ENCODE measurements around the gene AGFG2. TPM values are rescaled to one million over a fixed set of nuclear protein-coding genes. Genes with fewer than 3 reads are reported as not detected.
A peak's percentile ranks its signal among the peaks of the same experiment; 100 is the strongest.

The AGFG2 gene
- total and polyA plus RNA-seq, 2 of the 13 experiments (the other 11 are each of a cell fraction or from before 2014, with no cell fraction given) = 125 to 132 TPM

DNA sequence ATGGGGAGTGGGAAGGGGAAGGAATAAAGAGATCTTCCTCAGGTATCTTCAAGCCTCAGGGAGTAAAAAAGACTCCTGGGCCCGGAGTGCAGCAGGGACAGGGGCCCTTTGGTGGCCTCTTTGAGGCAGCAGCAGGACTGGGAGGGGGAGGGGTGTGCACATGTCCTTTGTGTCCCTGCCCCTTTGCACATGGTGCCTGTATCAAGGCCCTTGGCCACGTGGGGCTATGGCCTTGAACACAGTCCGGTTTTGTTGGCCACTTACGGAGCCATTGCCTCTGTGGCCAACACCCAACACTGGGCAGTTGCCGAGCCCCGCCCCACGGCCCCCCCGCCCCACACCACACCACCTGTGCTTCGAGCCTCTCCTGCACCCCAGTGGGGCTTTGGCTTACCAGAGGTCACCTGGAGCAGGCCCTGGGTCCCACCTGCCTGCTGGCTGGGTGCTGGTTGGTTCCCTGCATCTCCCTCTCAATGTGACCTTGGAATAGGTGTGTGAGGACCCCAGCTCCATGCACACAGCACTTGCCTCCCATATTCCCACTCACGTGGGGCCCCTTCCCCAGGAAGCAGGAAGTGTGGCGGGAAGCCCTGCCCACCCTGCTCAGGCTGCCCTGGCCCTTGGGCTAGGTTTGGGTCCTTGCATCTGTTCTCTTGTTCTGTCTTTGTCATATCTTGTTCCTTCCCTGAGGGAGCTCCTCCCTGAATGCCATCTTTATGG is 29.3 kb downstream of the AGFG2 start (continued):
- TF ChIP-seq, protein P1, sequence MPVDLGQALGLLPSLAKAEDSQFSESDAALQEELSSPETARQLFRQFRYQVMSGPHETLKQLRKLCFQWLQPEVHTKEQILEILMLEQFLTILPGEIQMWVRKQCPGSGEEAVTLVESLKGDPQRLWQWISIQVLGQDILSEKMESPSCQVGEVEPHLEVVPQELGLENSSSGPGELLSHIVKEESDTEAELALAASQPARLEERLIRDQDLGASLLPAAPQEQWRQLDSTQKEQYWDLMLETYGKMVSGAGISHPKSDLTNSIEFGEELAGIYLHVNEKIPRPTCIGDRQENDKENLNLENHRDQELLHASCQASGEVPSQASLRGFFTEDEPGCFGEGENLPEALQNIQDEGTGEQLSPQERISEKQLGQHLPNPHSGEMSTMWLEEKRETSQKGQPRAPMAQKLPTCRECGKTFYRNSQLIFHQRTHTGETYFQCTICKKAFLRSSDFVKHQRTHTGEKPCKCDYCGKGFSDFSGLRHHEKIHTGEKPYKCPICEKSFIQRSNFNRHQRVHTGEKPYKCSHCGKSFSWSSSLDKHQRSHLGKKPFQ (CRISPR knock-in tag; IDR thresholded peaks at IDR 0.05; ENCODE audit: insufficient replicate concordance) = peak; percentile 85
- TF ChIP-seq PLRG1 (conservative IDR thresholded peaks at IDR 0.05) (no peak), SSRP1 (CRISPR knock-in tag; IDR thresholded peaks at IDR 0.05) (peak; percentile 47; the same call in 1 of the 2 replicates), U2AF2 (IDR thresholded peaks at IDR 0.05; ENCODE audit: low read depth, low read length) (no peak), ZSCAN31 (CRISPR knock-in tag; IDR thresholded peaks at IDR 0.05; ENCODE audit: low read depth) (no peak; the same call in 1 of the 2 replicates), TEAD2 (CRISPR knock-in tag; IDR thresholded peaks at IDR 0.05) (no peak), ZNF382 (CRISPR knock-in tag; IDR thresholded peaks at IDR 0.05; ENCODE audit: borderline replicate concordance) (no peak), HNRNPL (IDR thresholded peaks at IDR 0.05; ENCODE audit: low read depth, low read length) (peak; percentile 57; the same call in 1 of the 2 replicates), EHMT2 (IDR thresholded peaks at IDR 0.05; ENCODE audit: borderline replicate concordance, low read depth, low read length) (peak; percentile 77), PPARG (CRISPR knock-in tag; conservative IDR thresholded peaks at IDR 0.05) (peak; percentile 51; the same call in 1 of the 2 replicates), MLLT10 (CRISPR knock-in tag; IDR thresholded peaks at IDR 0.05) (no peak; the same call in 1 of the 2 replicates), ZNF143 (CRISPR knock-in tag; IDR thresholded peaks at IDR 0.05) (peak; percentile 60; the same call in 1 of the 2 replicates), RFXAP (CRISPR knock-in tag; IDR thresholded peaks at IDR 0.05; ENCODE audit: borderline replicate concordance) (peak; percentile 68; the same call in 1 of the 2 replicates), FOXO1 (CRISPR knock-in tag; IDR thresholded peaks at IDR 0.05) (peak; percentile 74; the same call in 1 of the 2 replicates), SNAI1 (CRISPR knock-in tag; IDR thresholded peaks at IDR 0.05; ENCODE audit: borderline replicate concordance) (peak; percentile 61), CENPT (CRISPR knock-in tag; IDR thresholded peaks at IDR 0.05; ENCODE audit: low read depth) (0 out of 2 replicates have a peak, but pooled peaks have one; percentile 12), GZF1 (CRISPR knock-in tag; IDR thresholded peaks at IDR 0.05) (no peak; the same call in 1 of the 2 replicates), NKX3-1 (CRISPR knock-in tag; IDR thresholded peaks at IDR 0.05) (peak; percentile 4; the same call in 1 of the 2 replicates)
- TF ChIP-seq, protein P2, sequence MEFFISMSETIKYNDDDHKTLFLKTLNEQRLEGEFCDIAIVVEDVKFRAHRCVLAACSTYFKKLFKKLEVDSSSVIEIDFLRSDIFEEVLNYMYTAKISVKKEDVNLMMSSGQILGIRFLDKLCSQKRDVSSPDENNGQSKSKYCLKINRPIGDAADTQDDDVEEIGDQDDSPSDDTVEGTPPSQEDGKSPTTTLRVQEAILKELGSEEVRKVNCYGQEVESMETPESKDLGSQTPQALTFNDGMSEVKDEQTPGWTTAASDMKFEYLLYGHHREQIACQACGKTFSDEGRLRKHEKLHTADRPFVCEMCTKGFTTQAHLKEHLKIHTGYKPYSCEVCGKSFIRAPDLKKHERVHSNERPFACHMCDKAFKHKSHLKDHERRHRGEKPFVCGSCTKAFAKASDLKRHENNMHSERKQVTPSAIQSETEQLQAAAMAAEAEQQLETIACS (CRISPR knock-in tag; IDR thresholded peaks at IDR 0.05) = no peak
- TF ChIP-seq, protein P3, sequence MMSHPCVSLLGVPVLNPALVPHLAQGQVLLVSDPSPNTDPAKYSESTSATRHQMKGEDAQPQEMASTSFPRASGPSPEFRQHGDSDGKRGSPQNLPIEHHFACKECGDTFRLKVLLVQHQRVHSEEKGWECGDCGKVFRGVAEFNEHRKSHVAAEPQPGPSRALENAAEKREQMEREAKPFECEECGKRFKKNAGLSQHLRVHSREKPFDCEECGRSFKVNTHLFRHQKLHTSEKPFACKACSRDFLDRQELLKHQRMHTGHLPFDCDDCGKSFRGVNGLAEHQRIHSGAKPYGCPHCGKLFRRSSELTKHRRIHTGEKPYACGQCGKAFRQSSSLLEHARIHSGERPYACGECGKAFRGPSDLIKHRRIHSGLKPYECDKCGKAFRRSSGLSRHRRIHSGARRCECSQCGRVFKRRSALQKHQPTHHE (CRISPR knock-in tag; IDR thresholded peaks at IDR 0.05; ENCODE audit: borderline replicate concordance) = no peak; the same call in 1 of the 2 replicates
- TF ChIP-seq, protein P4, sequence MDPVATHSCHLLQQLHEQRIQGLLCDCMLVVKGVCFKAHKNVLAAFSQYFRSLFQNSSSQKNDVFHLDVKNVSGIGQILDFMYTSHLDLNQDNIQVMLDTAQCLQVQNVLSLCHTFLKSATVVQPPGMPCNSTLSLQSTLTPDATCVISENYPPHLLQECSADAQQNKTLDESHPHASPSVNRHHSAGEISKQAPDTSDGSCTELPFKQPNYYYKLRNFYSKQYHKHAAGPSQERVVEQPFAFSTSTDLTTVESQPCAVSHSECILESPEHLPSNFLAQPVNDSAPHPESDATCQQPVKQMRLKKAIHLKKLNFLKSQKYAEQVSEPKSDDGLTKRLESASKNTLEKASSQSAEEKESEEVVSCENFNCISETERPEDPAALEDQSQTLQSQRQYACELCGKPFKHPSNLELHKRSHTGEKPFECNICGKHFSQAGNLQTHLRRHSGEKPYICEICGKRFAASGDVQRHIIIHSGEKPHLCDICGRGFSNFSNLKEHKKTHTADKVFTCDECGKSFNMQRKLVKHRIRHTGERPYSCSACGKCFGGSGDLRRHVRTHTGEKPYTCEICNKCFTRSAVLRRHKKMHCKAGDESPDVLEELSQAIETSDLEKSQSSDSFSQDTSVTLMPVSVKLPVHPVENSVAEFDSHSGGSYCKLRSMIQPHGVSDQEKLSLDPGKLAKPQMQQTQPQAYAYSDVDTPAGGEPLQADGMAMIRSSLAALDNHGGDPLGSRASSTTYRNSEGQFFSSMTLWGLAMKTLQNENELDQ (CRISPR knock-in tag; IDR thresholded peaks at IDR 0.05; ENCODE audit: borderline replicate concordance) = peak; percentile 62; the same call in 1 of the 2 replicates
- TF ChIP-seq, protein P5, sequence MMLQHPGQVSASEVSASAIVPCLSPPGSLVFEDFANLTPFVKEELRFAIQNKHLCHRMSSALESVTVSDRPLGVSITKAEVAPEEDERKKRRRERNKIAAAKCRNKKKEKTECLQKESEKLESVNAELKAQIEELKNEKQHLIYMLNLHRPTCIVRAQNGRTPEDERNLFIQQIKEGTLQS (CRISPR knock-in tag; IDR thresholded peaks at IDR 0.05) = no peak; the same call in 1 of the 2 replicates
- TF ChIP-seq, protein P6, sequence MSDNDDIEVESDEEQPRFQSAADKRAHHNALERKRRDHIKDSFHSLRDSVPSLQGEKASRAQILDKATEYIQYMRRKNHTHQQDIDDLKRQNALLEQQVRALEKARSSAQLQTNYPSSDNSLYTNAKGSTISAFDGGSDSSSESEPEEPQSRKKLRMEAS (IDR thresholded peaks at IDR 0.05) = no peak
